SKM-1 (cell line): Measurements from ENCODE around the gene GLIS1.

ENCODE experiments used
- DNase-seq: peaks from one replicate; lab custom pipeline; 2025; ENCODE audit not compliant: unreplicated experiment; lab: John Stamatoyannopoulos, UW

The GLIS1 gene

GRCh38 chr1:53678938-53679825, 59.8 kb downstream of the GLIS1 start:
- no peak for DNase-seq

DNA sequence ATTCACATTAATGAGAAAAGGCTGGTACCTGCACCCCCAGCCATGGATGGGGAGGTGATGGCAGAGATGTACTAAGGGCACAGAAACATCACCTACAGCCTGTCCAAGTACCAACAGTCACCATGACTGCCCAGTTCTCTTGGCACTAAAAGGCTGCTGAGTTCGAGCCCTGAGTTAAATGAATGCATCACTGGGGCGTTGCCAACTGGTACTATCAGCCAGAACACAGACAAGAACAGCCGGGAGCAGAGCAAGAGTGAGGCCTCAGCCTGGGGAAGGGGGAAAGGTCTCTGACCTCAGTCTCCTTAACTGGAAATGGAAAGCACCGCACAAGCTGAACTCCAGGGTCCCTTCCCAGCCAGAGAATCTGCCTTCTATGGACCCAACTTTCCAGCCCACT, 60.5 kb downstream of the GLIS1 start:
- no peak for DNase-seq

DNA sequence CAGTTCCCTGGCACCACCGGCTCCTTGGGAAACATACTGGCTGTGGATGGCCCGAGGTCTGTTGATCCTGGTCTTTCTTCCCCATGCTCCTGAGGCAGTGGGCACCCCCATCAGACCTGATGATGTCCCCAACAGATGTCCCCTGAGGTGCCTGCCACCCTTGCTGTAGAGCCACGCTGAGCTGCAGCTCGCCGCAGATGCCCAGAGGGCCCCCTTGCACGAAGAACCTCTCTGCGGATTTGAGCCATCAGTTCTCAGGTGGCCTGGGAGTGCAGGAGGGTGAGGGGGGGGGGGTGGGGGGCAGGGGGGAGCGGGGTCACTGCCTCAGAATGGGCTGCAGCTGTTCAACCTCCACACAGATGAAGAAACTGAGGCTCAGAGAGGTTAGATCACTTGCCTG, 60.9 kb downstream of the GLIS1 start:
- no peak for DNase-seq

GRCh38 chr1:53677486-53677885, 61.5 kb downstream of the GLIS1 start:
- DNase-seq: no peak

- no peak for DNase-seq
Observed at GRCh38 chr1:53672785-53673184, 66.2 kb downstream of the GLIS1 start.

GRCh38 chr1:53672243-53672642, 66.7 kb downstream of the GLIS1 start:
- DNase-seq: no peak

DNA sequence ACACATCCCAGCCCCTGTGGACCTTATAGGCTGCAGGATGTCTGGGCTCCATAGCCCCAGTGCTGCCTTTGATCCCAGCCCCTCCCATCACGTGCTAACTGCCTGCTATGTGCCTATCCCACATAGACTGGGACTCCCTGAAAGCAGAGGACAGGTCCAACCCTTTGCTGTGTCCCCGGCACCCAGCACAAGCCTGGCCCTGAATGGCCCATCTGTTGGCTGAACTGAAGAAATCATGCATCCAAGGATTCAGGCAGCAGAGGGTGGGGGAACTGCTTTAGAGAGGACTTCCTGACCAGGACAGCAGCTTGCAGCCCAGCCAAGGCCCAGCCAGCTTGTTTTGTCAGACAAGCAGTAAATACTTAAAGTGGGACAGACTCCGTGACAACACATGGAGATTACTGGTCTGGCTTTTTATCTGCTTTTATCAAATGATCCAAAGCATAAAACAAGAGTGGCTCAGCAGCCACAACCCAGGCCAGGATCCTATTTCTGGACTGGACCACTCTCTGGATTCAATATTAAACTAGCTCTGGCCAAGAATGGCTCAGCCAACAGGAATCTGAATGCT, 69.3 kb downstream of the GLIS1 start:
- no peak for DNase-seq

DNA sequence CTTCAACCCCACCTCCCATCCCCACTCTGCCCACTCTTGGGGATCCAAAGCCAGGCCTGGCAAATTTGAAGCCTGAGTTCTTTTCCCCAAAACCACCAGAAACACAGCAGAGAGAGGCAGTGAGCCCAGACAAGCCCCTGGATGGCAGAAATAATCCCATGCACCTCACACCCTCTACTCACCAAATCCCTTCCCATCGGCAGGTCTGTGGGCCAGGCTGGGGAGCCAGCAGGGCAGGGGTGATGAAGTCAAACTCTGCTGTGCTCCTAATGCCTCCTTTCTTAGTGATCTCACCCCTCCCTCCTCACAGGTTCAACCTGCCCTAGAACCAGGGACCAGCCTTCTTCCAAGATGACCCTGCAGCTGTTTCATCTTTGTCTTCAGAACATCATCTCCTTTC, 72.4 kb downstream of the GLIS1 start:
- no peak for DNase-seq

- no peak for DNase-seq
Observed at GRCh38 chr1:53665996-53666395, 73.0 kb downstream of the GLIS1 start.

GRCh38 chr1:53663529-53664300, 75.2 kb downstream of the GLIS1 start:
- no peak for DNase-seq

DNA sequence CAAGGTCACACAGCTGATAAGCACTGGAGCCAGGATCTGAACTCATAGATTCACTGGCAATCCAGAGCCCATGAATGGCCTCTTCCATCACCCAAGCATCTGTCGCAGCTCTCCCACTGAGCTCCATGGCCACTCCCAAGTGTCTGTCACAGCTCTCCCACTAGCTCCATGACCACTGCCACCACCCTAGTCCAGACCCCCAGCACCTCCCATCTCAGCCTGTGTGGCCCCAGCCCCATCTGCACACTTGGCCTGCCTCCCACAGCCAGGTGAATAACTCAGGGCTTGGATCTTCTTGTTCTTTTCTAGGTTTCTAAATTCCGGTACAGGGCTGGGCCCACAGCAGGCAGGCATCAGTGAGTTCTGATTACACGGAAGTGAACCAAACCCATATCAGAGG, 76.0 kb downstream of the GLIS1 start:
- DNase-seq: no peak

DNA sequence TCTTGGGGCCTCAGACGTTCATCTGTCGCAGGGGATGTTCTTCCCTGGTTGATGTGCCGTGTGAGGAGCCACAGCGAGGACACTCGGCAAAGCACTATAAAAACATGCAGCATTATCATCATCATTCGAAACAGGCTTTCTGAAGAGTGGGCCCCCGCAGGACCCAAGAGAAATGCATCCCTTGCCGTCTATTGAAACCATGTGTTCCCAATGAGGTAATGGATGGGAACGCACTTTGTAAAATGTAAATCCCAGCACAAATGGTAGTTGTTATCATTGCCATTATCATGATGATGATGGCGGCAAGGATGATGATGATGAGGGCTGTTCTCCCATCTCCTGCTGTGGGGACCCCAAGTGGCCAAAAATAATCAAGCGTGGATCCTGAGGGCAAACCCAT, 76.8 kb downstream of the GLIS1 start:
- no peak for DNase-seq

- no peak for DNase-seq
Observed at GRCh38 chr1:53661496-53661895, 77.5 kb downstream of the GLIS1 start.

DNA sequence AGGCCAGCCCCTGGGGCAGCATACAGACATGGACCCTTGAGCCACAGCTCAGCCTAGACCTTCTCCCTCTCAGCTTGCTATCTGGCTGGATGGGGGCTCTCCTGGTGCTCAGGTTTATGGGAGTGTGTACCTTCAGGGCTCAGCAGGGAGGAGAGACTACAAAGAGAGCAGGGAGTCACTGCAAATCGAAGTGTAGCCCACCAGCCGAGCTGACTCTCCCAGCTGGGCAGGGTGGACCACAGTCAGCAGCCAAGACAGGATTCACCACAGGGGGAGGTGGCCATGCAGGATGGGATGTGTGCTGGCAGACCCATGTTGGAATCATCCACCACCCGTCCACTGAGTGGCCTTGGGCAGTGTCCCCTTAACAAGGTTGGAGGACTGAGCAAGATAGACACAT, 78.3 kb downstream of the GLIS1 start:
- no peak for DNase-seq

DNA sequence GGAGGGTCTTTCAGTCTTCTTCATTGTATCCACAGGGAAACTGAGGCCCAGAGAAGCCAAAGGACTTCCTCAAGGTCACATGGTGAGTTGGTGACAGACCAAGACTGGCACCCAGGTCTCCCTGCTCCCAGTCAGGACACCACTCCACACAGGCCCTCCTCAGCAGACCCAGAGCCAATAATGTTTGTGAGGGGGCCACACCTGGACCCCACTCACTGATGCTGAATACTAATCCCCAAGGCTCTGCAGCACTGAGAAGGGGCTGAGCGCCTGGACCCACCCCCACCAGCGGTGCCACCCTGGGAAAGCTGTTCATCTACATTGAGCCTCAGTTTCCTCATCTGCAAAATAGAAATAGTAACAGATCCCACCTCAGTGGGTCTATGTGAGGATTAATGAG, 79.5 kb downstream of the GLIS1 start:
- DNase-seq: no peak

- no peak for DNase-seq
Observed at GRCh38 chr1:53658489-53659230, 80.3 kb downstream of the GLIS1 start.

DNA sequence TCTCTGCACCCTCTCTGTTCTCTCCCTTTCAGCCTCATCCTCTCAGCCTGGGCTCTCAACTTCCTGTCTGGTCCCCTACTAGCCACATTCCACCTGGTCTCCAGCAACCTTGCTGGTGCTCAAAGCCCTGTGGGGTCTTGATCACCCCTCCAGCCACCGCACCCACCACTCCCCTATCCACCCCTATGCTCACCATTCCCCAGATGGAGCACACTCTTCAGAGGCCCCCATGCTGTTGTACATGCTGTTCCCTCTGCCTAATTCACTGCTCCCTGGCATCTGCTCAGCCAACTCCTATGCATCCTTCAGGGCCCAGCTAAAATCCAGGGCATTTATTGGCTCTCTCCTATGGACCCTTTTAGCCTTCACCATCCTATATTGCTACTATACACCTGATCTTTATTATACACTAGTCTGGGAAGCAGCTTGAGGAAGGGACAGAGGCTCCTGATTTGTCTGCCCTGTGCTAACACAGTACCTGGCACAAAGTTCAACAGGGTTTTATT, 81.0 kb downstream of the GLIS1 start:
- DNase-seq: no peak

DNA sequence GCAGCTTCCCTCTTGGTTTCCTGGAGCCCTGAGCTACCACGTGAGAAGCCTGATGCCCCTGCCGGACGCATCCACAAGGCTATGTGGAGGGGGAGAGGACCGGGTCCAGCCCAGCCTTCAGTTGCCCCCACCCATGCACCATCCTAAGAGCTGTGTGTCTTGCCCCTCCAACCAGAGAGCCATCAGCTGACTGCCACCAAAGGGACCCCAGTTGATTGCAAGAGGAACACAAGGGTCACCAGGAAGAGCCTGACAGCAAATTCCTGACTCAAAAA, 81.5 kb downstream of the GLIS1 start:
- no peak for DNase-seq

GRCh38 chr1:53656747-53657530, 82.0 kb downstream of the GLIS1 start:
- no peak for DNase-seq

- DNase-seq: no peak
Observed at GRCh38 chr1:53655931-53656746, 82.8 kb downstream of the GLIS1 start.
